Bronchial epithelial cell (primary cell): ENCODE measurements around the gene TTC7B. TPM values are rescaled to one million over a fixed set of nuclear protein-coding genes. Genes with fewer than 3 reads are reported as not detected.

Experiments
- DNase-seq: peaks from one replicate; pipeline ENCODE4 v3.0.0-alpha.2; 2010; ENCODE audit warnings: low read depth
- FAIRE-seq: peaks from 2 replicates; lab custom pipeline; 2011; peaks lifted over from hg19 to GRCh38; lab: Jason Lieb, UNC
- H3K27me3 ChIP-seq: 2 replicates; pipeline ENCODE4 v1.5.1; 2011; ENCODE audit warnings: low read length; ENCODE audit not compliant: control insufficient read depth, insufficient read depth
- H3K36me3 ChIP-seq: 2 replicates; pipeline ENCODE4 v1.5.1; 2011; ENCODE audit warnings: low read length; ENCODE audit not compliant: control insufficient read depth, insufficient read depth
- H3K4me3 ChIP-seq: 2 replicates; pipeline ENCODE4 v1.5.1; 2011; ENCODE audit warnings: mild to moderate bottlenecking, low read depth, low read length, control low read depth
- CTCF ChIP-seq: IDR thresholded peaks from 2 replicates; pipeline ENCODE4 v1.5.1; 2011; ENCODE audit warnings: mild to moderate bottlenecking, moderate library complexity, low read length, control low read depth, inconsistent platforms; ENCODE audit not compliant: insufficient read depth, severe bottlenecking
- total RNA-seq: library from RNA; depleted of rRNA; stranded (reverse); fragments of >200 nt; gene quantifications from 2 replicates; pipeline ENCODE4 v1.2.1, GENCODE V29; 2014

Gene TTC7B
- total RNA-seq, 1 donor from 2014 or later = 2.9 TPM

DNA sequence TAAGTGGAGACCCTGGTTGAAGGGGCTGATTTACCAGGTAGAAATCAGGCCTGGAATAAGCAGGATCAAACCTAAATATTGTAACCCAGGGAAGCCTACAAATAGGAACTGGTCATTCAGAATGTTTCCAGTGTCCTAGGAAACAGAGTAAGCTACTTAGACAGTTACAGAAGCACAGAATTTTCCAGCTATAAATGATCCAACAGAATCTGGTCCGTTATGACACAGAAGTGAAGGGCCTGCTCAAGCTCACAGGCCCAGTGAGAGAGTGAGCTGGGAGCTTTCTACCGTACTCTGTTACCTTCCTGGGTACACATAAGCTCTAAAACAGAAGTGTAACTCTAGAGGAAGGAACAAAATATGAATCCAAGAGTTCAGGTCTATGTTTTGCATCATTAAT lies 119.1 kb downstream of the TTC7B start:
- DNase-seq = no peak
- no peak overlapping the region for H3K4me3 ChIP-seq
- no peaks in the 10 kb centered on the region for H3K36me3 ChIP-seq
- H3K27me3 ChIP-seq = no peaks in the 10 kb centered on the region
- no peak for FAIRE-seq
- no peak for TF ChIP-seq CTCF

DNA sequence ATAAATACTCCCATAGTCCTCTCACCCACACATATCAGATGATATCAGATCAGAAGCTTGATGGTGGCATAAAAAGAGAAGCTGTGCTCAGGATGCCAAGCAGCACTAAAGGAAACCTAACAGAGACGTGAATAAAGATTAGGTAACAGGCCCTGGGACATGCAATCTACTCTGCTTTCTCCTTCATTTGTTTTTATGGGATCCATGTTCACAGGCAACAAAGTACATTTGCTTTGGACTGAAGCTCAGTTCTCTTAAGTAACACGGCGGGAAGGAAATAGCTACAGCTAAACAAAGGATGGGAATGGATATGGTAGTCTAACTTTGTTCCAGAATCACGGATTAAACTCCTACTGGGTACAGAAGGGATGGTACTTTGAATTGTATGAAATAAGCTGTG lies 119.5 kb downstream of the TTC7B start:
- no peak for FAIRE-seq
- no peak overlapping the region for H3K4me3 ChIP-seq
- no peaks in the 10 kb centered on the region for H3K36me3 ChIP-seq
- H3K27me3 ChIP-seq = no peaks in the 10 kb centered on the region
- no peak for DNase-seq
- no peak for TF ChIP-seq CTCF

DNA sequence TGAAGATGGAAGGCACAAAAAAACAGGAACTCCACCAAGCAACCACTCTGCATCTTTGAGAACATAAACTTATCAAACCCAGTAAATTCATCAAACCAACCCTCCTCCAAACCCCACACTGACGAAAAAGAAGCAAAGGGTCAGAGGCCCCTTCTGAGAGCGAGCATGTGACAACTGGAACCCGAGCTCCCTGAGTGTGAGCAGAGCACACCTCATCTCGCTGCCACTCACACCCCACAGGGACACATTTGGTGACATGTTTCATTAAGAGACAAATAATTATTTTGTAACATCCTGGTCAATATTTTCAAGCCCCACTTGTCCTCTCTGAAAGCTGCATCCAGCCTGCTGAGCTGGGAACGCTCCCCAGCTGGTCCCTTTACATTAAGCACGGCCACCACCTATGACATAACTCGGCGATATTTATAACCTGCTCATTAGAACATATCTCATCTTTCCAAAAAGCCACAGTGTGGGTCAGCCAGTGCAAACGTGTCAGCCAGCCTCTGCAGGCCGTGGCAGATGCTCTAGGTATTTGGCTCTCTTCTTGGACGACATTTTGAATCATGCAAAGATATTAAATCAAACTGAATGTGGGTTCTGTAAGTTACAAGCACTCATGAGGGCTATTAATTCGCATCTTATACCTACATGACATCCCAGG lies 120.1 kb downstream of the TTC7B start:
- no peak for TF ChIP-seq CTCF
- Histone ChIP-seq H3K27me3 (no peaks in the 10 kb centered on the region), H3K36me3 (no peaks in the 10 kb centered on the region), H3K4me3 (no peak overlapping the region)
- DNase-seq (no peak), FAIRE-seq (no peak)

- Histone ChIP-seq H3K27me3 (no peaks in the 10 kb centered on the region), H3K36me3 (no peaks in the 10 kb centered on the region), H3K4me3 (no peak overlapping the region)
- DNase-seq = peak; percentile 69
- TF ChIP-seq CTCF = no peak
- FAIRE-seq = peak; percentile 52
Observed at GRCh38 chr14:90693413-90693812, 122.8 kb downstream of the TTC7B start.

DNA sequence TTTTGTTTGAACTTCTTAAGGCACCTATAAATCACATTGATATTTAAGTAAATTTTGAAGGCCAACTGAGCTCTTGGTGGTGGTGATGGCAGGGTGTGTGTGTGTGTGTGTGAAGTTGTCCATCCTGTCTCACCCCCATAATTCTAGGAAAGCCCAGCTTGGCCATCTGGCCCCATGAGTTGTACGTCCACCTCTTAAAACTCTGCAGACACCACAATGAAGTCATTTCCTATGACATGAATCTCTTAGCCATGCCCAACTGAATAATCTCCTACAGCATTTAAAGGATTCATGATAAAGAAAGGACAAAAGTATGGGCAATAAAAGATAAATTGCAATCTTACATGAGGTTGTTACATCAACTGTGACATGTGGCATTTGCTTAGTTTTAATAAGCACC lies 123.4 kb downstream of the TTC7B start:
- TF ChIP-seq CTCF = no peak

GRCh38 chr14:90692061-90692460 lies 124.2 kb downstream of the TTC7B start:
- Histone ChIP-seq H3K36me3 (no peaks in the 10 kb centered on the region), H3K27me3 (no peaks in the 10 kb centered on the region), H3K4me3 (no peak overlapping the region)
- DNase-seq = no peak
- FAIRE-seq = no peak
- TF ChIP-seq CTCF = no peak

More for the DNA sequence above, 123.4 kb downstream of the TTC7B start:
- H3K4me3 ChIP-seq = no peak overlapping the region
- peak; percentile 26 for DNase-seq
- no peak for FAIRE-seq
- no peaks in the 10 kb centered on the region for H3K36me3 ChIP-seq
- H3K27me3 ChIP-seq = no peaks in the 10 kb centered on the region
